ENCODE measurements around the gene MTARC2. TPM values are rescaled to one million over a fixed set of nuclear protein-coding genes. Genes with fewer than 3 reads are reported as not detected.
A peak's percentile ranks its signal among the peaks of the same experiment; 100 is the strongest.

The MTARC2 gene
- total and polyA plus RNA-seq, 2 experiments from 2014 or later: 1.9 to 4.8 TPM

DNA sequence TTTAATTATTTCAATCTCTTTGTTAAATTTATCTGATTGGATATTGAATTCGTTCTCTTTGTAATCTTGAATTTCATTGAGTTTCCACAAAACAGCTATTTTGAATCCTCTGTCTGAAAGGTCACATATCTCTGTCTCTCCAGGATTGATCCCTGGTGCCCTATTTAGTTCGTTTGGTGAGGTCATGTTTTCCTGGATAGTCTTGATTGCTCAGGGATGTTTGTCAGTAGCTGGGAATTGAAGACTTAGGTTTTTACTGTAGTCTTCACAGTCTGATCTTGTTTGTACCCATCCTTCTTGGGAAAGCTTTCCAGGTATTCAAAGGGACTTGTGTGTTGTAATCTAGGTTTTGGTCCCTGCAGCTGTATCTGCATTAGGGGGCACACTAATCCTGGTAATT is 6.8 kb upstream of the MTARC2 start:
- in situ Hi-C loops (cut with MboI): no loop called here
- H3K9me2 ChIP-seq (ENCODE audit: insufficient read depth): no peaks in the 10 kb centered on the region
- WGBS, 2 experiments (ENCODE audit: low coverage in 1 of 2, low lambda C conversion rate in 2 of 2, missing lambda C conversion rate in 2 of 2): 46 to 56% methylated on average over 2 of the region's 2 CpGs

DNA sequence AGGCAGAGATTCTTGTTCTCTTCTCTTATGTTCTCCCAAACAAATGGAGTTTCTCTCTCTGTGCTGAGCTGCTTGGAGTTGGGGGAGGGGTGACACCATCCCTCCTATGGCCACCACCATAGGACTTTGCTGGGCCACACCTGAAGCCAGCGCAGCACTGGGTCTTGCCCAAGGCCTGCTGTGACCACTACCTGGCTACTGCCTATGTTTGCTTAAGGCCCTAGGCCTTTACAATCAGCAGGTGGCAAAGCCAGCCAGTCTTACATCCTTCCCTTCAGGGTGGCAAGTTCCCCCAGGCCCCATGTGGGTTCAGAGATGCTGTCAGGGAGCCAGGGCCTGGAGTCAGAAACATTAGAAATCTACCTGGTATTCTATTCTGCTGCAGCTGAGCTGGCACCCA is 6.3 kb upstream of the MTARC2 start:
- H3F3A ChIP-seq (ENCODE audit: insufficient read depth): no peaks in the 10 kb centered on the region
- H3K4me3 ChIP-seq: no peak overlapping the region
- DNase-seq: no peak
- no peaks in the 10 kb centered on the region for H3K36me3 ChIP-seq (ENCODE audit: low read depth)
- H3K4me1 ChIP-seq (ENCODE audit: insufficient read depth): no peaks in the 10 kb centered on the region
- WGBS, 2 experiments (ENCODE audit: low coverage in 1 of 2, low lambda C conversion rate in 2 of 2, missing lambda C conversion rate in 2 of 2): 86 to 91% methylated on average over 1 of the region's 1 CpG
- in situ Hi-C loops (cut with MboI): no loop called here
- no peaks in the 10 kb centered on the region for H3K9me3 ChIP-seq (ENCODE audit: low read depth)
- no peaks in the 10 kb centered on the region for H3K9me2 ChIP-seq (ENCODE audit: insufficient read depth)
- H3K27ac ChIP-seq: no peak overlapping the region
- no peak for TF ChIP-seq EZH2phosphoT487 (IDR thresholded peaks at IDR 0.05; ENCODE audit: insufficient read depth, low read depth)
- no peak for TF ChIP-seq EZH2 (IDR thresholded peaks at IDR 0.05; ENCODE audit: insufficient read depth, poor library complexity, severe bottlenecking)
- no peak overlapping the region for H3K4me2 ChIP-seq (ENCODE audit: unreplicated experiment)
- H3K79me2 ChIP-seq (ENCODE audit: insufficient read depth): no peaks in the 10 kb centered on the region
- no peak overlapping the region for H3K9ac ChIP-seq
- H4K20me1 ChIP-seq (ENCODE audit: insufficient read depth): no peaks in the 10 kb centered on the region
- no peak overlapping the region for H2AFZ ChIP-seq
- no peaks in the 10 kb centered on the region for H3K27me3 ChIP-seq (replicated peaks; ENCODE audit: insufficient read depth)

More for the DNA sequence above, 6.8 kb upstream of the MTARC2 start:
- no peak overlapping the region for H3K4me3 ChIP-seq
- H3K4me2 ChIP-seq (ENCODE audit: unreplicated experiment): no peak overlapping the region
- H3K79me2 ChIP-seq (ENCODE audit: insufficient read depth): no peaks in the 10 kb centered on the region
- H3K9me3 ChIP-seq (ENCODE audit: low read depth): no peaks in the 10 kb centered on the region
- H3K9ac ChIP-seq: no peak overlapping the region
- H3K27me3 ChIP-seq (replicated peaks; ENCODE audit: insufficient read depth): no peaks in the 10 kb centered on the region
- no peaks in the 10 kb centered on the region for H3K36me3 ChIP-seq (ENCODE audit: low read depth)
- no peaks in the 10 kb centered on the region for H4K20me1 ChIP-seq (ENCODE audit: insufficient read depth)
- H3F3A ChIP-seq (ENCODE audit: insufficient read depth): no peaks in the 10 kb centered on the region
- H3K27ac ChIP-seq: no peak overlapping the region
- H2AFZ ChIP-seq: no peak overlapping the region
- no peak for TF ChIP-seq EZH2phosphoT487 (IDR thresholded peaks at IDR 0.05; ENCODE audit: insufficient read depth, low read depth)
- TF ChIP-seq EZH2 (IDR thresholded peaks at IDR 0.05; ENCODE audit: insufficient read depth, poor library complexity, severe bottlenecking): no peak
- no peaks in the 10 kb centered on the region for H3K4me1 ChIP-seq (ENCODE audit: insufficient read depth)
- no peak for DNase-seq

DNA sequence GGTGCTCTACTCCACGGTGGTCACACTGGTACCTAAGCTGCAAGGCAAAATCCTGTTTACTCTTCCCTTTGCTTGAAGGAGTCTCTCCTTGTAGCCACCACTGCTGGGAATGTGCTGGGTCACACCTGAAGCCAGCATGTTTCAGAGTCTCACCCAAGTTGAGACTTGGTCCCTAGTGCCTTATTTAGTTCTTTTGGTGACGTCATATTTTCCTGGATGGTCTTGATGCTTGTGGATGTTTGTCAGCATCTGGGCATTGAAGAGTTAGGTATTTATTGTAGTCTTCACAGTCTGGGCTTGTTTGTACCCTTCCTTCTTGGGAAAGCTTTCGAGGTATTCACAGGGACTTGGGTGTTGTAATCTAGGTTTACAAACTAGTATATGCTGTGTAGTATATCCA is 5.6 kb upstream of the MTARC2 start:
- DNase-seq: no peak
- H3F3A ChIP-seq (ENCODE audit: insufficient read depth): 0 out of 2 replicates have a peak, but pooled peaks cover 3% of the 10 kb centered on the region
- H3K27me3 ChIP-seq (replicated peaks; ENCODE audit: insufficient read depth): no peaks in the 10 kb centered on the region
- H3K9ac ChIP-seq: no peak overlapping the region
- no peaks in the 10 kb centered on the region for H3K79me2 ChIP-seq (ENCODE audit: insufficient read depth)
- no peaks in the 10 kb centered on the region for H3K36me3 ChIP-seq (ENCODE audit: low read depth)
- no peak overlapping the region for H3K4me2 ChIP-seq (ENCODE audit: unreplicated experiment)
- no peaks in the 10 kb centered on the region for H3K9me3 ChIP-seq (ENCODE audit: low read depth)
- H3K4me3 ChIP-seq: no peak overlapping the region
- no peaks in the 10 kb centered on the region for H4K20me1 ChIP-seq (ENCODE audit: insufficient read depth)
- WGBS, 2 experiments (ENCODE audit: low coverage in 1 of 2, low lambda C conversion rate in 2 of 2, missing lambda C conversion rate in 2 of 2): 64 to 68% methylated on average over 3 of the region's 3 CpGs
- TF ChIP-seq EZH2 (IDR thresholded peaks at IDR 0.05; ENCODE audit: insufficient read depth, poor library complexity, severe bottlenecking) (no peak), EZH2phosphoT487 (IDR thresholded peaks at IDR 0.05; ENCODE audit: insufficient read depth, low read depth) (no peak)
- H3K27ac ChIP-seq: no peak overlapping the region
- H3K9me2 ChIP-seq (ENCODE audit: insufficient read depth): no peaks in the 10 kb centered on the region
- in situ Hi-C loops (cut with MboI): no loop called here
- no peak overlapping the region for H2AFZ ChIP-seq
- no peaks in the 10 kb centered on the region for H3K4me1 ChIP-seq (ENCODE audit: insufficient read depth)

DNA sequence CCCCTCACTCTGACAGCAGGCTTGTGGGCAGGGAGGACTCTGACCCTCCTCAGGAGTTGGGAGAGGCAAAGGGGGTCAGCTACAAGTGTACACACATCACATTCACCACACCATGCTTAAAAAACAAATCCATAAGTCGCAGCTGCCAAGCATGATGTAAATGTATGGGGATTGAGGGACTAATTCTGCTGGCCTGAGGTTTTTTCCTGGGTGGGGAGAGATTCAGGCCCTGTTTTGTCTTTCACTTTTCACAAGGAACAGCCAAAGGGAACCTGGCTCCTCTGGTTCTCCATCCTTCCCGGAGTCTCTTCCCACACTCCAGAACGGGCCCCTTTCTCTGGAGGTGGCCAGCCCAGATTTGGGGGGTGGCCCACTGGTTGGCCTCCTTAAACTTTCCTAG is 1.3 kb upstream of the MTARC2 start:
- Histone ChIP-seq H3K79me2 (ENCODE audit: insufficient read depth) (no peaks in the 10 kb centered on the region; the same call in 1 of the 2 replicates), H3K9ac (no peak overlapping the region), H2AFZ (peak overlapping the region; percentile 90; the same call in 1 of the 2 replicates), H3K4me2 (ENCODE audit: unreplicated experiment) (no peak overlapping the region), H3F3A (ENCODE audit: insufficient read depth) (0 out of 2 replicates have a peak, but pooled peaks cover 6% of the 10 kb centered on the region), H3K9me2 (ENCODE audit: insufficient read depth) (no peaks in the 10 kb centered on the region), H3K27ac (no peak overlapping the region), H3K27me3 (replicated peaks; ENCODE audit: insufficient read depth) (no peaks in the 10 kb centered on the region), H4K20me1 (ENCODE audit: insufficient read depth) (no peaks in the 10 kb centered on the region), H3K36me3 (ENCODE audit: low read depth) (no peaks in the 10 kb centered on the region), H3K4me3 (no peak overlapping the region), H3K9me3 (ENCODE audit: low read depth) (no peaks in the 10 kb centered on the region), H3K4me1 (ENCODE audit: insufficient read depth) (no peaks in the 10 kb centered on the region)
- DNase-seq: no peak
- in situ Hi-C loops (cut with MboI): no loop called here
- WGBS, 2 experiments (ENCODE audit: low coverage in 1 of 2, low lambda C conversion rate in 2 of 2, missing lambda C conversion rate in 2 of 2): 78% methylated on average over 3 of the region's 3 CpGs
- no peak for TF ChIP-seq EZH2phosphoT487 (IDR thresholded peaks at IDR 0.05; ENCODE audit: insufficient read depth, low read depth)
- no peak for TF ChIP-seq EZH2 (IDR thresholded peaks at IDR 0.05; ENCODE audit: insufficient read depth, poor library complexity, severe bottlenecking)

Measured in GM23248 (cell line).